Omental fat pad (tissue), 4 donors: ENCODE measurements around the gene COPS9. TPM values are rescaled to one million over a fixed set of nuclear protein-coding genes. Genes with fewer than 3 reads are reported as not detected.

Experiments used
- ATAC-seq: fragments of 150-250 bp; one replicate; pipeline ENCODE4 v1.9.1; 2016; ENCODE audit warnings: mild to moderate bottlenecking, moderate library complexity; ENCODE audit not compliant: low FRiP score
- DNase-seq: peaks from one replicate; pipeline ENCODE4 v3.0.0-alpha.2; 2019; ENCODE audit warnings: low spot score
- total RNA-seq, 4 donors: library from RNA; depleted of rRNA; stranded (reverse); fragments of >200 nt; gene quantifications; one replicate each; pipeline ENCODE4 v1.1.0, GENCODE V29; 2016
- TF ChIP-seq, protein P1 (sequence below), 3 donors: fragments of 450-650 bp; IDR thresholded peaks; one replicate each; pipeline ENCODE4 v1.5.1; 2016 to 2017; ENCODE audit warnings: antibody characterized with exemption in 3 of 3, mild to moderate bottlenecking in 3 of 3, moderate library complexity in 2 of 3

The COPS9 gene
- total RNA-seq, 4 donors from 2014 or later: 130 to 198 (median 150) TPM

DNA sequence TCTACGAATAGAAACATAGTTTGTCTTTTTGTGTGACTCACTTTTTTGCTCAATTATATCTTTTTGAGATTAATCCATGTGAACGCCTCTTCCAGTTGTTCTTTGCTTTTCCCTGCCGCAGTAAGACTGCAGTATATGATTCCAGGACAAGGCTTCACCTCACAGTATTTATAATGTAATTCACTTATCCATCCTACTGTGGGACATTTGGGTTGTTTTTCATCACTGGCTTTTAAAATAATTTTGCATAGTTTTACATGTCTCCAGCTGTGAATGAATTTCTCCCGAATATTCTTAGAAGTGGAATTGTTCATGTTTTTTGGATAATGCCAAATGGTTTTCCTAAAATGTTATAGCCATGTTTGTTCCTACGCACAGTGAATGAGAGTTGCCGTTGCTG, 21.9 kb downstream of the COPS9 start:
- TF ChIP-seq, protein P1, sequence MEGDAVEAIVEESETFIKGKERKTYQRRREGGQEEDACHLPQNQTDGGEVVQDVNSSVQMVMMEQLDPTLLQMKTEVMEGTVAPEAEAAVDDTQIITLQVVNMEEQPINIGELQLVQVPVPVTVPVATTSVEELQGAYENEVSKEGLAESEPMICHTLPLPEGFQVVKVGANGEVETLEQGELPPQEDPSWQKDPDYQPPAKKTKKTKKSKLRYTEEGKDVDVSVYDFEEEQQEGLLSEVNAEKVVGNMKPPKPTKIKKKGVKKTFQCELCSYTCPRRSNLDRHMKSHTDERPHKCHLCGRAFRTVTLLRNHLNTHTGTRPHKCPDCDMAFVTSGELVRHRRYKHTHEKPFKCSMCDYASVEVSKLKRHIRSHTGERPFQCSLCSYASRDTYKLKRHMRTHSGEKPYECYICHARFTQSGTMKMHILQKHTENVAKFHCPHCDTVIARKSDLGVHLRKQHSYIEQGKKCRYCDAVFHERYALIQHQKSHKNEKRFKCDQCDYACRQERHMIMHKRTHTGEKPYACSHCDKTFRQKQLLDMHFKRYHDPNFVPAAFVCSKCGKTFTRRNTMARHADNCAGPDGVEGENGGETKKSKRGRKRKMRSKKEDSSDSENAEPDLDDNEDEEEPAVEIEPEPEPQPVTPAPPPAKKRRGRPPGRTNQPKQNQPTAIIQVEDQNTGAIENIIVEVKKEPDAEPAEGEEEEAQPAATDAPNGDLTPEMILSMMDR (IDR thresholded peaks at IDR 0.05): no peak
- DNase-seq (no peak), ATAC-seq (no peak)

DNA sequence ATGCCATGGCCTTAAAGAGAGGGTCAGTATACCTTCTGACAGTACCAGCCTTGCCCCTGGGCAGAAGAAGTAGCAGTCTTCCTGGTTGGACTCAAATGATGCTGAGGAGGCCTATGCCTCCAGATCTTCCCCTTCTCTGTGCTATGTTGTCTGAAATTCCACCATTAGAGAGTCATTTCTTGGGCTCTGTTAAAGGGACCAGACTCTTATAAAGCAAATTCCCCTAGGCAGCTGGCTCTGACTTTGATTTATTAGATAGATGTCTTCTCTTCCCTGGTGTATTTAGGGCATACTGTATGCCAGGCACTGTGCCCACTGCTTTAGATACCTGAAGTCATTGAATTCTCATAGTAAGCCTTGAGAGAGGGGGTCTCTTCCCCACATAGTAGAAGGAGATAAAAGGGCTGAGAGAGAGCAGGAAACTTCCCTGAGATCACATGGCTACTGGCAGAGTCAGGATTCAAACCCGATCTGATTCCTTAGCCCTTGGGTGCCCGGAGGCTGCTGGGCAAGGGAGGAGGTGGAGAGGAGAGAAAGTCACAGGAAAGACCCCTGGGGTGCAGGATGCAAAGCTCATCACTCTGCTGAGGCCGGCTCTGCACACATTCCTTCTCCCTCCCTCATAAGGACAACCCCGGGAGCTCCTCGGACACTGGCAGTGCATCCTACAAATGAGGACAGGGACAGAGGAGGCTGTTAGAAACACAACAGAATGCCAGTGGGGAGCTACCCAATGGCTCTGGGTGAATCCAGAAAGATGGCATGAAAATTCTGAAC, 23.0 kb downstream of the COPS9 start:
- DNase-seq: no peak
- no peak for ATAC-seq
- TF ChIP-seq, protein P1 (IDR thresholded peaks at IDR 0.05): no peak

DNA sequence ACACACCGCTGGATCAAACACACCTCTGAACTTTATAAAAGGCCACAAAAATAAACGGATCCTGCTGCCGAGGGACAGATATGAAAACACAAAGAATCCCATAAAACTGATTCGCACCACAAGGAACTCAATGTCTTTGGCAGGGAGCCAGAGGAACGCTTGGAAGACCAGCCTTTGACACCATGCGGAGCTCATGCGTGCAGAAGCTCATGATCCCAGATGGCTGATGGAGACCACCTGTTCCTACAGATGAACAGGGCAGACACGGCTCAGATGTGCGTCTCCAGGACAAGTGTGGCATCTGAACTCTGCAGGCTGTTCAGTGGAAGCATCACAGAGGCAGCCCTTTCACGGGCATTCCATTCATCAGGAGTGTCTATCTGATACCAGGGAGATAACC, 24.9 kb downstream of the COPS9 start:
- no peak for DNase-seq
- TF ChIP-seq, protein P1 (IDR thresholded peaks at IDR 0.05): no peak

DNA sequence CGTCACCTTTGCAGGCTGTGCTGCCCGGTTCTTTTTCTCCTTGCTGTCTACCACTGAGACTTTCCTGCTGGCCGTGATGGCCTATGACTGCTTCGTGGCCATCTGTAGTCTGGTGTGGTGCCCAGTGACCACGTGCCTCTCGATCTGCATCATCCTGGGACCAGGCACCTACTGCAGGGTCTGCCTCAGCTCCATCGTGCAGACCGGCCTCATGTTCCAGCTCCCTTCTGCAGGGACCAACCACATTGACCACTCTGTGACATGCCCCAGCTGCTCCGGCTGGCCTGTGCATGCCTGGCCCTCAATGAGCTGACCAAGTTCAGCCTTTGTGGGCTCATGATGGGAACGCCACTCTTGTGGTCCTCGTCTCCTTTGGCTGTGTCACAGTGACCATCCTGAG, 26.7 kb downstream of the COPS9 start:
- ATAC-seq (no peak), DNase-seq (no peak)
- TF ChIP-seq, protein P1 (IDR thresholded peaks at IDR 0.05): no peak

More for the DNA sequence above, 24.9 kb downstream of the COPS9 start:
- no peak for ATAC-seq

DNA sequence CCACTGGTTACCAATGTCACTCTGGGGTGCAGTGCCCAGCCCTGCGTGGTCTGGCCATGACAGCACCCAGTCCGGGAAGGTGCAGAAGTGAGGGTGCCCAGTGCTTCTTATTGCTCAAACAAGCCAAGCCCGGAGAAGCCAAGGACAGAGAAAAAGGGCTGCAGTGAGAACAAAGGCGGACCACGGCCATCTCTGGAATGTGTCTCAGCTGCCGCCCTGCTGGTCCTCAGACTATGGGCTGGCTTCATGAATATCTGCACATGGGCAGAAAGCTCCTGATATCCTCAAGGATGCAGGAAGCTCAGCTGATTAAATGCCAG, 28.7 kb downstream of the COPS9 start:
- ATAC-seq (no peak), DNase-seq (no peak)
- TF ChIP-seq, protein P1 (IDR thresholded peaks at IDR 0.05): no peak

DNA sequence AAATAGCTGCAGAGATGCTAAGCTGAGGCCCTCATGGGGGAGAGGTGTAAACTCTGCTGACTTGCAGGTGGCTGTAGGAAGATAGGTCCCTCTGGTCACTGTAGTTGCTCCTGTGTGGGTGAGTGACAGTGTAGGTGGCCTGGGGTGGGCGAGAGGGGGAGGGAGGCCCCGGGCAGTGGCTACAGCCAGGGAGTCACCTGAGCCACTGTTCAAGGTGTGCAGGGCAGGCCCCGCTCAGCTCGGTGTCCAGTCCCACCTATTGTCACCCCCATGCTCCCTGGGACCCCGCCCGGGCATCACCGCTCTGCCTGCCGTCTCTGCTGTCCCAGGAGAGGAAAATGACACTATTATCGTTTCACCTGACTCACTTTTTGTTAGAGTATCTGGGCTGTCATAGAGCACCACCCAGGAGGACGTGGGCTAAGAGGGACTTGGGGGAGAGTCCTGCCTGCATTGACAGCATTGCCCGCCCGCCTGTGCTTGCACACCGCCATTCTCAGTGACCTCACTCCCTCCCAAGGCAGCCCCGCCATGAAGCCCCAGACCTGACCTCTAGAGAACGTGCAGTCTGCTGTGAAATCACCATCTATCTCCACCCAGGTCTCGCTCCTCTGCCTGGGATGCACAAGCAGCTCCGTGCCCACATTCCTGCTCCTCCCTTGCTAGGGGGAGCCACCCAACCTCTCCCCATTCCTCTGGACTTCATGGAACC, 29.2 kb downstream of the COPS9 start:
- DNase-seq (no peak), ATAC-seq (no peak)
- TF ChIP-seq, protein P1 (IDR thresholded peaks at IDR 0.05): no peak

DNA sequence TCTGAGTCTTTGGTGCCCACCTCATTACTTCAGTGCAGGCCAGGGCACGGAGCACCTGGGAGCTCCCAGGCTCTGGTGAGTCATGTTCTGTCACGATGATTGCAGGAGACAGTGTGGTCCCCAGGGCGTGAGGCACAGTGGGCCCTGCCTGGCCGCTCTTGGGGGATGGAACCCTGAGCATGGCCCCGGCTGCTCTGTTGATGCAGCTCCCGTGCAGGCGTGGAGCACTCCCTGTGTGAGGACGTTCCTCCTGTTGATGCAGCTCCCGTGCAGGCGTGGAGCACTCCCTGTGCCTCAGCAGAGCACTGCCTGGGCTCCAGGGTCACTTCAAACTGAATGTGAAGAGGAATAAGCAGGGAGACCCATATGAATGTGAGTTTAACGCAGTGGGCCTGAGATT, 30.1 kb downstream of the COPS9 start:
- no peak for DNase-seq
- TF ChIP-seq, protein P1 (IDR thresholded peaks at IDR 0.05): no peak
- ATAC-seq: no peak
